CD14-positive monocyte (primary cell): Measurements from ENCODE around the gene PDE6H. TPM values are rescaled to one million over a fixed set of nuclear protein-coding genes. Genes with fewer than 3 reads are reported as not detected.

Experiments
- DNase-seq, 3 donors: peaks; one replicate each; pipeline ENCODE4 v3.0.0-alpha.2; 2011 to 2022
- H2AFZ ChIP-seq: 2 replicates; pipeline ENCODE4 v1.6.0; 2012; ENCODE audit warnings: mild to moderate bottlenecking, low read depth, low read length, inconsistent platforms; ENCODE audit not compliant: insufficient read depth, poor library complexity, severe bottlenecking
- H3K27ac ChIP-seq, 2 donors: 1 replicate in 1 of 2; 2 replicates in 1 of 2; pipeline ENCODE4 v1.5.1; 2012 to 2013; ENCODE audit warnings: low read length in 2 of 2, control low read depth in 1 of 2, inconsistent platforms in 1 of 2, low read depth in 1 of 2, mild to moderate bottlenecking in 1 of 2
- H3K27me3 ChIP-seq, 2 donors: one replicate each; pipeline versions ENCODE4 v1.6.0 to v1.6.1; 2011 to 2013; ENCODE audit warnings: low read length in 2 of 2; ENCODE audit not compliant: control insufficient read depth in 2 of 2, insufficient read depth in 2 of 2
- H3K36me3 ChIP-seq, 2 donors: replicated peaks in 1 of 2; 1 replicate in 1 of 2; 2 replicates in 1 of 2; pipeline versions ENCODE4 v1.5.1 to v1.6.1; 2012 to 2013; ENCODE audit warnings: low read length in 2 of 2, control low read depth in 1 of 2, inconsistent platforms in 1 of 2, mild to moderate bottlenecking in 1 of 2; ENCODE audit not compliant: insufficient read depth in 2 of 2, control insufficient read depth in 1 of 2
- H3K4me1 ChIP-seq, 2 donors: 1 replicate in 1 of 2; 2 replicates in 1 of 2; pipeline versions ENCODE4 v1.5.1 to v1.6.1; 2012 to 2013; ENCODE audit warnings: low read length in 2 of 2, control low read depth in 1 of 2, inconsistent platforms in 1 of 2, mild to moderate bottlenecking in 1 of 2, moderate library complexity in 1 of 2; ENCODE audit not compliant: insufficient read depth in 2 of 2, control insufficient read depth in 1 of 2
- H3K4me2 ChIP-seq: replicated peaks from 2 replicates; pipeline ENCODE3; 2012; ENCODE audit warnings: low read length, moderate library complexity, mild to moderate bottlenecking; ENCODE audit not compliant: poor library complexity, severe bottlenecking; ENCODE audit errors: extremely low read depth
- H3K4me3 ChIP-seq, 3 experiments: fragments of 200-600 bp in 1 of 3; sonication (generic) in 1 of 3; replicated peaks in 1 of 3; 1 replicate in 2 of 3; 2 replicates in 1 of 3; pipeline ENCODE4 v1.5.1; 2011 to 2013; ENCODE audit warnings: low read length in 3 of 3, mild to moderate bottlenecking in 3 of 3, control low read depth in 2 of 3, low read depth in 2 of 3, inconsistent platforms in 1 of 3, moderate library complexity in 1 of 3
- H3K79me2 ChIP-seq: 2 replicates; pipeline ENCODE4 v1.6.0; 2012; ENCODE audit warnings: mild to moderate bottlenecking, control low read depth, inconsistent platforms, low read length, moderate library complexity; ENCODE audit not compliant: insufficient read depth
- H3K9ac ChIP-seq: 2 replicates; pipeline ENCODE4 v1.6.0; 2017; ENCODE audit warnings: low read length, mild to moderate bottlenecking; ENCODE audit not compliant: insufficient read depth, poor library complexity, severe bottlenecking
- H3K9me3 ChIP-seq, 2 donors: replicated peaks in 1 of 2; 1 replicate in 1 of 2; 2 replicates in 1 of 2; pipeline versions ENCODE4 v1.5.1 to v1.6.1; 2012 to 2013; ENCODE audit warnings: low read length in 2 of 2, control low read depth in 1 of 2; ENCODE audit not compliant: control insufficient read depth in 1 of 2, insufficient read depth in 1 of 2
- H4K20me1 ChIP-seq: 2 replicates; pipeline ENCODE4 v1.6.0; 2012; ENCODE audit warnings: mild to moderate bottlenecking, low read length, control low read depth, moderate library complexity; ENCODE audit not compliant: insufficient read depth
- H3K27ac Mint-ChIP-seq, 7 donors: one replicate each; pipeline ENCODE4 v1.8.0; 2020; ENCODE audit warnings: mild to moderate bottlenecking in 7 of 7, mixed read lengths in 7 of 7, moderate library complexity in 6 of 7, inconsistent platforms in 2 of 7
- H3K27me3 Mint-ChIP-seq, 3 donors: one replicate each; pipeline ENCODE4 v1.8.0; 2021 to 2022; ENCODE audit warnings: low read depth in 3 of 3, mild to moderate bottlenecking in 3 of 3, mixed read lengths in 3 of 3, moderate library complexity in 3 of 3, inconsistent platforms in 1 of 3
- H3K36me3 Mint-ChIP-seq, 2 donors: one replicate each; pipeline ENCODE4 v1.8.0; 2020; ENCODE audit warnings: mixed read lengths in 2 of 2, inconsistent platforms in 1 of 2, mild to moderate bottlenecking in 1 of 2
- H3K4me1 Mint-ChIP-seq: one replicate; pipeline ENCODE4 v1.8.0; 2020; ENCODE audit warnings: mild to moderate bottlenecking, mixed read lengths
- H3K4me3 Mint-ChIP-seq, 2 donors: one replicate each; pipeline ENCODE4 v1.8.0; 2020; ENCODE audit warnings: mild to moderate bottlenecking in 2 of 2, mixed read lengths in 2 of 2, moderate library complexity in 1 of 2
- H3K9me3 Mint-ChIP-seq, 7 donors: one replicate each; pipeline ENCODE4 v1.8.0; 2020 to 2022; ENCODE audit warnings: mixed read lengths in 7 of 7, mild to moderate bottlenecking in 6 of 7, moderate library complexity in 6 of 7, inconsistent platforms in 2 of 7
- CTCF ChIP-seq: fragments of 200-600 bp; IDR thresholded peaks from one replicate; pipeline ENCODE4 v1.8.0; 2022; ENCODE audit warnings: antibody characterized with exemption, mild to moderate bottlenecking
- WGBS: methylation state at CpG from one replicate; pipeline ENCODE4 v1.1.5; 2013; ENCODE audit warnings: missing lambda C conversion rate; ENCODE audit not compliant: insufficient coverage; 5-methylcytosine and 5-hydroxymethylcytosine counted together
- intact Hi-C, 2 donors: fragments of 100-400 bp; cut with micrococcal nuclease; formaldehyde crosslinking; loops; one replicate each; pipeline versions ENCODE4 v1.15.0 to v1.15.1; 2023
- polyA plus RNA-seq, 3 donors: library from polyadenylated mRNA; depleted of rRNA in 1 of 3; unstranded in 2 of 3; stranded (reverse) in 1 of 3; fragments of 300-500 nt in 2 of 3; fragments of >200 nt in 1 of 3; fragmentation: Illumina TruSeq in 2 of 3; gene quantifications; 1 replicate in 2 of 3; 2 replicates in 1 of 3; pipeline ENCODE4 v1.2.3, GENCODE V29; 2012 to 2021

Gene PDE6H
- polyA plus RNA-seq, 3 donors = 0.33 to 0.56 TPM; not detected in 1

- no peak for TF ChIP-seq CTCF
- intact Hi-C loops = no loop called here
- Mint-ChIP-seq H3K4me1 (peaks cover 5% of the 10 kb centered on the region), H3K9me3 (peaks cover 0 to 1% (median 0%) of the 10 kb centered on the region in 7 donors), H3K4me3 (no peak overlapping the region), H3K27ac (no peak overlapping the region), H3K36me3 (peaks cover 51% of the 10 kb centered on the region in 2 donors), H3K27me3 (peaks cover 0 to 3% (median 0%) of the 10 kb centered on the region in 3 donors)
- Histone ChIP-seq H3K9me3 (no peaks in the 10 kb centered on the region), H3K36me3 (peaks cover 31 to 50% of the 10 kb centered on the region in 2 donors), H3K9ac (no peak overlapping the region), H3K4me2 (no peak overlapping the region), H3K4me1 (peaks cover 0 to 6% of the 10 kb centered on the region in 2 donors), H3K27ac (no peak overlapping the region), H4K20me1 (no peaks in the 10 kb centered on the region), H3K27me3 (no peaks in the 10 kb centered on the region), H2AFZ (no peak overlapping the region), H3K4me3 (no peak overlapping the region), H3K79me2 (no peaks in the 10 kb centered on the region)
- WGBS = no CpG with 5 or more reads among the region's 3 CpGs
- no peak for DNase-seq
Measured at GRCh38 chr12:14924541-14924940, 48.3 kb upstream of the PDE6H start.

- no peak overlapping the region for H3K9ac ChIP-seq
Measured at GRCh38 chr12:14927267-14927666, 45.6 kb upstream of the PDE6H start.

More at GRCh38 chr12:14927267-14927666, 45.6 kb upstream of the PDE6H start:
- WGBS = 100% methylated on average over 1 of the region's 3 CpGs
- no peak overlapping the region for H3K4me3 ChIP-seq
- H3K36me3 Mint-ChIP-seq = peaks cover 47 to 50% of the 10 kb centered on the region in 2 donors
- H3K4me3 Mint-ChIP-seq = no peak overlapping the region
- H3K27me3 ChIP-seq = no peaks in the 10 kb centered on the region
- H3K9me3 ChIP-seq = no peaks in the 10 kb centered on the region
- no peak overlapping the region for H2AFZ ChIP-seq
- H3K4me1 ChIP-seq = peaks cover 0 to 6% of the 10 kb centered on the region in 2 donors
- H3K36me3 ChIP-seq = peaks cover 37 to 47% of the 10 kb centered on the region in 2 donors
- no peaks in the 10 kb centered on the region for H3K79me2 ChIP-seq
- peaks cover 5% of the 10 kb centered on the region for H3K4me1 Mint-ChIP-seq
- no peak overlapping the region for H3K4me2 ChIP-seq
- intact Hi-C loops = no loop called here
- H3K27ac Mint-ChIP-seq = no peak overlapping the region
- peaks cover 0 to 1% (median 0%) of the 10 kb centered on the region in 7 donors for H3K9me3 Mint-ChIP-seq
- peaks cover 0 to 2% (median 0%) of the 10 kb centered on the region in 3 donors for H3K27me3 Mint-ChIP-seq
- H4K20me1 ChIP-seq = no peaks in the 10 kb centered on the region
- no peak for DNase-seq
- TF ChIP-seq CTCF = no peak
- no peak overlapping the region for H3K27ac ChIP-seq
